ENCODE data around the gene PACSIN3. TPM values are rescaled to one million over a fixed set of nuclear protein-coding genes. Genes with fewer than 3 reads are reported as not detected.

PACSIN3 gene
- total RNA-seq, 4 donors from 2014 or later = 55.9 to 95.7 (median 65.0) TPM

DNA sequence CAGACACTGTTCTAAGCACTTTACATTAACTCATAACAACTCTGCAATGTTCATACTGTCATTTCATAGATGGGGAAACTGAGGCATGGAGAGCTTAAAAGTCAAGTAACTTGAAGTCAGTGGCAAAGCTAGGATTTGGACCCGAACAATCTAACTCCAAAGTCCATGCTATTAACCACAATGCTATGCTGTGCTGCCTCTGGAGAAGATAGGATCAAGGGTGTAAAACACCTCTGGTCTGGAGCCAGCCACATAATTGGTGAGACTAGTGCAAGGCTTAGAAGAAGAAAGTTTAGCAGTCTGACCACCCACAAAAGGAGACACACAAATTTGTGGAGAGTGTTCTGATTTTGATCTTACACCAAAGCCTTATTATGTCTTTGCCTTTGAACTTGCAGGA is 53.3 kb downstream of the PACSIN3 start:
- Histone ChIP-seq H3K27me3 (no peaks in the 10 kb centered on the region), H3K4me1 (peaks cover 0 to 6% (median 0%) of the 10 kb centered on the region in 3 donors), H3K36me3 (peaks cover 0 to 10% (median 3%) of the 10 kb centered on the region in 3 donors), H3K4me3 (no peak overlapping the region), H3K9me3 (no peaks in the 10 kb centered on the region), H3K27ac (no peak overlapping the region)
- no peak for DNase-seq
- 89 to 91% methylated on average over 1 of the region's 1 CpG for WGBS, 2 donors
- intact Hi-C loops (cut with DNase I) = no loop called here
- TF ChIP-seq, protein P1, sequence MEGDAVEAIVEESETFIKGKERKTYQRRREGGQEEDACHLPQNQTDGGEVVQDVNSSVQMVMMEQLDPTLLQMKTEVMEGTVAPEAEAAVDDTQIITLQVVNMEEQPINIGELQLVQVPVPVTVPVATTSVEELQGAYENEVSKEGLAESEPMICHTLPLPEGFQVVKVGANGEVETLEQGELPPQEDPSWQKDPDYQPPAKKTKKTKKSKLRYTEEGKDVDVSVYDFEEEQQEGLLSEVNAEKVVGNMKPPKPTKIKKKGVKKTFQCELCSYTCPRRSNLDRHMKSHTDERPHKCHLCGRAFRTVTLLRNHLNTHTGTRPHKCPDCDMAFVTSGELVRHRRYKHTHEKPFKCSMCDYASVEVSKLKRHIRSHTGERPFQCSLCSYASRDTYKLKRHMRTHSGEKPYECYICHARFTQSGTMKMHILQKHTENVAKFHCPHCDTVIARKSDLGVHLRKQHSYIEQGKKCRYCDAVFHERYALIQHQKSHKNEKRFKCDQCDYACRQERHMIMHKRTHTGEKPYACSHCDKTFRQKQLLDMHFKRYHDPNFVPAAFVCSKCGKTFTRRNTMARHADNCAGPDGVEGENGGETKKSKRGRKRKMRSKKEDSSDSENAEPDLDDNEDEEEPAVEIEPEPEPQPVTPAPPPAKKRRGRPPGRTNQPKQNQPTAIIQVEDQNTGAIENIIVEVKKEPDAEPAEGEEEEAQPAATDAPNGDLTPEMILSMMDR (IDR thresholded peaks at IDR 0.05) = no peak
- no peak for TF ChIP-seq POLR2A (IDR thresholded peaks at IDR 0.05)

DNA sequence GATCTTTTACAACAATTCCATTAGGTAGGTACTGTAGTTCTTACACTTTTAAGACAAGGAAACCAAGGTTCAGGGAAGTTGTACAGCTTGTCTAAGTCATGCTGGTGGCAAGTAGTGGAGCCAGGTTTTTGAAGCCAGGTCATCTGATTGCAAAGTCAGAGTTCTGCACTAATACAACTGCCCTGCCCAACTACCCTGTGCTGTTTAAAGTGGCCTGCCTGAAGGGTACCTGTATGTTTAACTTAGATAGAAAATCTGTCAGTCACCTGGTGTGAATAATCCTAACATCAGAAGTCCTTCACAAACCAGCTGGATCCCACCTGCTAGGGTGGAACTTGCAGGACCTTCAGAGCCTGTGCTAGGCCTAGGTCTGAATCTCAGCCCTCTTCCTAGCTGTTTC is 53.7 kb downstream of the PACSIN3 start:
- TF ChIP-seq POLR2A (IDR thresholded peaks at IDR 0.05) = no peak
- TF ChIP-seq, protein P1 (IDR thresholded peaks at IDR 0.05) = no peak
- intact Hi-C loops (cut with DNase I) = no loop called here
- Histone ChIP-seq H3K27ac (no peak overlapping the region), H3K36me3 (peaks cover 0 to 5% (median 0%) of the 10 kb centered on the region in 3 donors), H3K4me1 (peaks cover 0 to 6% (median 0%) of the 10 kb centered on the region in 3 donors), H3K4me3 (no peak overlapping the region), H3K27me3 (no peaks in the 10 kb centered on the region), H3K9me3 (no peaks in the 10 kb centered on the region)
- DNase-seq = no peak

DNA sequence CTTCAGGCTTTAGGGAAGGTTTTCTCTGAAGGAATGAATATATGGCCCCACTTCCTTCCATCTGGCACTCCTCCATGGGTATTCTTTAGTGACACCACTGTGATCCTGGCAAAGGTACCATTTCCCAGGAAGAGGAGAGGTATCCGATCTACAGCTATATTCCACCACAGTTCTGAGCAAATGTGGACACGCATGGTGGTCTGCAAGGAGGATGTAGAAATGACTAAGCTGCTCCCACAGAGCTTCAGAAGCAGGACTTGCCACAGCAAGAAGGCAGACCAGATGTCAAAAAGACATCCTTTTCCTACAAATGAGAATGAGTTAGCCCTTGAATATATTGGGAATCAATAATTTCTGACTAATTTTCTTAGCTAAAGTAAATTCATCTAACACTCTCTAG is 55.1 kb downstream of the PACSIN3 start:
- Histone ChIP-seq H3K4me1 (peaks cover 0 to 6% (median 0%) of the 10 kb centered on the region in 3 donors), H3K27me3 (no peaks in the 10 kb centered on the region), H3K4me3 (no peak overlapping the region), H3K36me3 (no peaks in the 10 kb centered on the region), H3K27ac (no peak overlapping the region), H3K9me3 (no peaks in the 10 kb centered on the region)
- no peak for DNase-seq
- intact Hi-C loops (cut with DNase I) = no loop called here
- no peak for TF ChIP-seq POLR2A (IDR thresholded peaks at IDR 0.05)
- TF ChIP-seq, protein P1 (IDR thresholded peaks at IDR 0.05) = no peak
- 57 to 88% methylated on average over 2 of the region's 2 CpGs for WGBS, 2 donors

DNA sequence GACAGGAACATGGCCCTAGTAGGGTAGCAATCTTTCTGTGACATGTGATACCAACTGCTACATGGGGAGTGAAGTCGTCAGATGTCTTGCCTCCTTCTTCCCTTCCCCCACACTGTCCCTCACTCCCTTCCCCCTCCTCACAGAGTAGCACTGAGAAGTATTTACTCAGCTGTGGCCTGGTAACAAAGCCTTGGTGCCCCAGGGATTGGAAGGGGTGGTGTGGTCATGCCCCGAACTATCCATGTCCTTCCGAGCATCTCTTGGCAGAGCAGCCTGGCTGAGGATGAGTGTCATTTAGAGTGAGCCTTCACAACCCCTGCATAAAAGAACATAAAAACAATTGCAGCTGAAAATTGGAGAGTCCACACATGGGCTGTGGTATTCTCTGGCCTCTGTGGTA is 55.7 kb downstream of the PACSIN3 start:
- intact Hi-C loops (cut with DNase I) = no loop called here
- no peak overlapping the region for H3K4me3 ChIP-seq
- TF ChIP-seq POLR2A (IDR thresholded peaks at IDR 0.05) = no peak
- no peaks in the 10 kb centered on the region for H3K27me3 ChIP-seq
- H3K4me1 ChIP-seq = peaks cover 0 to 6% (median 0%) of the 10 kb centered on the region in 3 donors
- H3K27ac ChIP-seq = no peak overlapping the region
- no peaks in the 10 kb centered on the region for H3K36me3 ChIP-seq
- 74 to 79% methylated on average over 2 of the region's 3 CpGs for WGBS, 2 donors
- DNase-seq = no peak
- no peaks in the 10 kb centered on the region for H3K9me3 ChIP-seq

Small RNA genes within 50 kb of the gene (small RNA-seq; reads per million reads assigned to genes)
- 0 reads per million in 4 donors for gene MIR6745

Other genes with a start within 250 kb of the PACSIN3 start
- gene CSTPP1, start 249.7 kb downstream of the PACSIN3 start, total RNA-seq = 10 to 100 TPM in 3 of 4 donors, 1 to 10 TPM in 1; 9.4 to 19.6 (median 16.4) TPM
- gene ARFGAP2, start 9.6 kb downstream of the PACSIN3 start, total RNA-seq = 100 to 1,000 TPM in 3 of 4 donors, 10 to 100 TPM in 1; 95.3 to 171 (median 119) TPM
- 10 to 100 TPM; 25.7 to 65.8 (median 43.5) TPM for gene DDB2, start 28.5 kb upstream of the PACSIN3 start, total RNA-seq
- gene ACP2, start 62.4 kb upstream of the PACSIN3 start, total RNA-seq = 10 to 100 TPM; 20.4 to 38.0 (median 26.5) TPM
- 10 to 100 TPM in 2 of 4 donors, 1 to 10 TPM in 2; 2.4 to 24.8 (median 12.5) TPM for gene NR1H3, start 71.6 kb upstream of the PACSIN3 start, total RNA-seq
- gene MADD, start 83.7 kb upstream of the PACSIN3 start, total RNA-seq = 10 to 100 TPM; 12.6 to 34.7 (median 15.4) TPM
- gene MYBPC3, start 166.3 kb upstream of the PACSIN3 start, total RNA-seq = under 1 TPM in 1 of 4 donors, not detected in 3; 0.08 TPM
- gene SPI1, start 192.1 kb upstream of the PACSIN3 start, total RNA-seq = 10 to 100 TPM in 2 of 4 donors, 1 to 10 TPM in 2; 2.6 to 15.4 (median 8.8) TPM
- 10 to 100 TPM; 10.9 to 44.3 (median 13.8) TPM for gene SLC39A13, start 222.2 kb upstream of the PACSIN3 start, total RNA-seq
- gene PSMC3, start 240.0 kb upstream of the PACSIN3 start, total RNA-seq = 100 to 1,000 TPM in 3 of 4 donors, 10 to 100 TPM in 1; 72.9 to 134 (median 122) TPM